Gastrocnemius medialis (tissue), 4 donors: ENCODE data around the gene CDK14. TPM values are rescaled to one million over a fixed set of nuclear protein-coding genes. Genes with fewer than 3 reads are reported as not detected.

Experiments
- ATAC-seq, 2 donors: fragments of 150-250 bp; one replicate each; pipeline ENCODE4 v1.9.1; 2016
- DNase-seq, 2 donors: peaks; one replicate each; pipeline ENCODE4 v3.0.0-alpha.2; 2019
- H3K27ac ChIP-seq, 4 donors: fragments of 200-600 bp; sonication (generic); 1 replicate in 1 of 4; 2 replicates in 3 of 4; pipeline ENCODE4 v1.5.1; 2016 to 2018; ENCODE audit warnings: mild to moderate bottlenecking in 2 of 4, moderate library complexity in 1 of 4
- H3K27me3 ChIP-seq, 3 donors: fragments of 200-600 bp; sonication (generic) in 2 of 3; 1 replicate in 1 of 3; 2 replicates in 2 of 3; pipeline versions ENCODE4 v1.5.1 to v1.6.0; 2016 to 2019; ENCODE audit warnings: mild to moderate bottlenecking in 1 of 3, moderate library complexity in 1 of 3
- H3K36me3 ChIP-seq, 2 donors: fragments of 200-600 bp; sonication (generic) in 1 of 2; one replicate each; pipeline ENCODE4 v1.5.1; 2017 to 2018
- H3K4me1 ChIP-seq, 2 donors: fragments of 200-600 bp; sonication (generic) in 1 of 2; one replicate each; pipeline ENCODE4 v1.5.1; 2016 to 2017; ENCODE audit warnings: mild to moderate bottlenecking in 2 of 2
- H3K4me3 ChIP-seq, 4 donors: fragments of 200-600 bp; sonication (generic) in 3 of 4; 1 replicate in 1 of 4; 2 replicates in 3 of 4; pipeline ENCODE4 v1.5.1; 2016 to 2019; ENCODE audit warnings: mild to moderate bottlenecking in 2 of 4
- H3K9me3 ChIP-seq, 3 donors: fragments of 200-600 bp; sonication (generic) in 2 of 3; 1 replicate in 1 of 3; 2 replicates in 2 of 3; pipeline ENCODE4 v1.5.1; 2016 to 2019
- POLR2A ChIP-seq, 2 donors: fragments of 450-650 bp; IDR thresholded peaks; one replicate each; pipeline ENCODE4 v1.6.1; 2017; ENCODE audit warnings: antibody characterized with exemption in 2 of 2, mild to moderate bottlenecking in 2 of 2, moderate library complexity in 2 of 2
- in situ Hi-C, 4 donors: fragments of 200-750 bp; cut with MboI; loops; one replicate each; pipeline versions ENCODE4 v1.15.0 to v1.8.0; 2017; ENCODE audit warnings: low sequenced_read_pairs in 4 of 4
- intact Hi-C: fragments of 100-400 bp; cut with DNase I; formaldehyde crosslinking; loops from one replicate; pipeline ENCODE4 v1.15.1; 2023; ENCODE audit warnings: low total_unique reads
- total RNA-seq, 4 donors: library from RNA; depleted of rRNA; stranded (reverse); fragments of >200 nt; gene quantifications; one replicate each; pipeline versions ENCODE4 v1.1.0 to v1.2.3, GENCODE V29; 2016
- TF ChIP-seq, protein P1 (sequence below), 5 experiments: fragments of 450-650 bp in 3 of 5; fragments of 200-600 bp in 2 of 5; sonication (generic) in 2 of 5; IDR thresholded peaks in 4 of 5; conservative IDR thresholded peaks in 1 of 5; 1 replicate in 4 of 5; 2 replicates in 1 of 5; pipeline ENCODE4 v1.5.1; 2016 to 2019; ENCODE audit warnings: antibody characterized with exemption in 5 of 5, mild to moderate bottlenecking in 3 of 5, moderate library complexity in 3 of 5

The CDK14 gene
- total RNA-seq, 4 donors from 2014 or later, result 3.9 to 8.6 (median 7.3) TPM

GRCh38 chr7:91045606-91046005, 449.5 kb downstream of the CDK14 start:
- Histone ChIP-seq H3K4me3 (no peak overlapping the region), H3K27ac (no peak overlapping the region), H3K4me1 (no peaks in the 10 kb centered on the region), H3K36me3 (no peaks in the 10 kb centered on the region), H3K9me3 (no peaks in the 10 kb centered on the region), H3K27me3 (no peaks in the 10 kb centered on the region)
- no peak for ATAC-seq
- no peak for DNase-seq
- TF ChIP-seq POLR2A (IDR thresholded peaks at IDR 0.05), result no peak
- TF ChIP-seq, protein P1, sequence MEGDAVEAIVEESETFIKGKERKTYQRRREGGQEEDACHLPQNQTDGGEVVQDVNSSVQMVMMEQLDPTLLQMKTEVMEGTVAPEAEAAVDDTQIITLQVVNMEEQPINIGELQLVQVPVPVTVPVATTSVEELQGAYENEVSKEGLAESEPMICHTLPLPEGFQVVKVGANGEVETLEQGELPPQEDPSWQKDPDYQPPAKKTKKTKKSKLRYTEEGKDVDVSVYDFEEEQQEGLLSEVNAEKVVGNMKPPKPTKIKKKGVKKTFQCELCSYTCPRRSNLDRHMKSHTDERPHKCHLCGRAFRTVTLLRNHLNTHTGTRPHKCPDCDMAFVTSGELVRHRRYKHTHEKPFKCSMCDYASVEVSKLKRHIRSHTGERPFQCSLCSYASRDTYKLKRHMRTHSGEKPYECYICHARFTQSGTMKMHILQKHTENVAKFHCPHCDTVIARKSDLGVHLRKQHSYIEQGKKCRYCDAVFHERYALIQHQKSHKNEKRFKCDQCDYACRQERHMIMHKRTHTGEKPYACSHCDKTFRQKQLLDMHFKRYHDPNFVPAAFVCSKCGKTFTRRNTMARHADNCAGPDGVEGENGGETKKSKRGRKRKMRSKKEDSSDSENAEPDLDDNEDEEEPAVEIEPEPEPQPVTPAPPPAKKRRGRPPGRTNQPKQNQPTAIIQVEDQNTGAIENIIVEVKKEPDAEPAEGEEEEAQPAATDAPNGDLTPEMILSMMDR (IDR thresholded peaks at IDR 0.05 in 4 of 5, conservative IDR thresholded peaks at IDR 0.05 in 1 of 5), result no peak
- intact Hi-C loops (no loop called here), in situ Hi-C loops (loop anchor here in 2 of 4 donors (25.0 kb wide), 2 partner anchors 483 to 583 kb away; partner anchors contain the start of gene PTTG1IP2 (in 2 of the 2))

- in situ Hi-C loops, result loop anchor here in 2 of 4 donors (25.0 kb wide), 2 partner anchors 484 to 584 kb away; partner anchors contain the start of gene PTTG1IP2 (in 2 of the 2)
- Histone ChIP-seq H3K4me3 (no peak overlapping the region), H3K27me3 (no peaks in the 10 kb centered on the region), H3K36me3 (no peaks in the 10 kb centered on the region), H3K9me3 (no peaks in the 10 kb centered on the region), H3K4me1 (no peaks in the 10 kb centered on the region), H3K27ac (no peak overlapping the region)
- ATAC-seq, result no peak
- no peak for DNase-seq
- TF ChIP-seq, protein P1 (IDR thresholded peaks at IDR 0.05 in 4 of 5, conservative IDR thresholded peaks at IDR 0.05 in 1 of 5), result no peak
- TF ChIP-seq POLR2A (IDR thresholded peaks at IDR 0.05), result no peak
- intact Hi-C loops, result no loop called here
Observed at GRCh38 chr7:91046322-91047089, 450.4 kb downstream of the CDK14 start.

GRCh38 chr7:91047636-91048035, 451.5 kb downstream of the CDK14 start:
- TF ChIP-seq, protein P1 (IDR thresholded peaks at IDR 0.05 in 4 of 5, conservative IDR thresholded peaks at IDR 0.05 in 1 of 5), result no peak
- TF ChIP-seq POLR2A (IDR thresholded peaks at IDR 0.05), result no peak
- DNase-seq (no peak), ATAC-seq (no peak)
- intact Hi-C loops (no loop called here), in situ Hi-C loops (loop anchor here in 2 of 4 donors (25.0 kb wide), 2 partner anchors 485 to 585 kb away; partner anchors contain the start of gene PTTG1IP2 (in 2 of the 2))
- Histone ChIP-seq H3K4me1 (no peaks in the 10 kb centered on the region), H3K9me3 (no peaks in the 10 kb centered on the region), H3K4me3 (no peak overlapping the region), H3K27me3 (no peaks in the 10 kb centered on the region), H3K27ac (no peak overlapping the region), H3K36me3 (no peaks in the 10 kb centered on the region)

GRCh38 chr7:91050677-91051076, 454.6 kb downstream of the CDK14 start:
- TF ChIP-seq, protein P1 (IDR thresholded peaks at IDR 0.05 in 4 of 5, conservative IDR thresholded peaks at IDR 0.05 in 1 of 5), result no peak
- no peak for TF ChIP-seq POLR2A (IDR thresholded peaks at IDR 0.05)
- intact Hi-C loops (no loop called here), in situ Hi-C loops (no loop called here)
- no peaks in the 10 kb centered on the region for H3K36me3 ChIP-seq
- no peaks in the 10 kb centered on the region for H3K27me3 ChIP-seq
- no peak overlapping the region for H3K4me3 ChIP-seq
- DNase-seq (no peak), ATAC-seq (no peak)
- no peaks in the 10 kb centered on the region for H3K9me3 ChIP-seq
- no peak overlapping the region for H3K27ac ChIP-seq
- H3K4me1 ChIP-seq, result no peaks in the 10 kb centered on the region
